Gastroesophageal sphincter (tissue), 4 donors: ENCODE data around the gene OMP. TPM values are rescaled to one million over a fixed set of nuclear protein-coding genes. Genes with fewer than 3 reads are reported as not detected.

ENCODE experiments used
- ATAC-seq: fragments of 150-250 bp; one replicate; pipeline ENCODE4 v1.9.1; 2016; ENCODE audit warnings: mild to moderate bottlenecking, moderate library complexity
- H3K27ac ChIP-seq, 4 donors: fragments of 200-600 bp; sonication (generic) in 3 of 4; 1 replicate in 3 of 4; 2 replicates in 1 of 4; pipeline ENCODE4 v1.5.1; 2016 to 2019
- H3K27me3 ChIP-seq: fragments of 200-600 bp; sonication (generic); one replicate; pipeline ENCODE4 v1.5.1; 2019
- H3K36me3 ChIP-seq, 2 donors: fragments of 200-600 bp; sonication (generic); one replicate each; pipeline ENCODE4 v1.5.1; 2019; ENCODE audit warnings: control low read depth in 1 of 2
- H3K4me1 ChIP-seq, 3 donors: fragments of 200-600 bp; sonication (generic); 1 replicate in 2 of 3; 2 replicates in 1 of 3; pipeline ENCODE4 v1.5.1; 2016 to 2019; ENCODE audit warnings: control low read depth in 2 of 3
- H3K4me3 ChIP-seq, 2 donors: fragments of 200-600 bp; sonication (generic); one replicate each; pipeline ENCODE4 v1.5.1; 2019; ENCODE audit warnings: mild to moderate bottlenecking in 1 of 2, moderate library complexity in 1 of 2
- H3K9me3 ChIP-seq, 3 donors: fragments of 200-600 bp; sonication (generic); one replicate each; pipeline ENCODE4 v1.5.1; 2017 to 2019; ENCODE audit warnings: control low read depth in 2 of 3
- EP300 ChIP-seq: sonication (generic); formaldehyde crosslinking; IDR thresholded peaks from one replicate; pipeline ENCODE4 v1.6.1; 2017; ENCODE audit warnings: antibody characterized with exemption, mild to moderate bottlenecking
- POLR2A ChIP-seq, 2 donors: fragments of 450-650 bp; IDR thresholded peaks; one replicate each; pipeline ENCODE4 v1.6.1; 2017; ENCODE audit warnings: antibody characterized with exemption in 2 of 2, mild to moderate bottlenecking in 2 of 2, moderate library complexity in 1 of 2
- POLR2AphosphoS5 ChIP-seq: sonication (generic); formaldehyde crosslinking; IDR thresholded peaks from one replicate; pipeline ENCODE4 v1.6.1; 2017; ENCODE audit warnings: antibody characterized with exemption
- WGBS, 2 donors: methylation state at CpG; one replicate each; pipeline ENCODE4 v1.1.5; 2018; ENCODE audit warnings: low coverage in 1 of 2; 5-methylcytosine and 5-hydroxymethylcytosine counted together
- total RNA-seq, 4 donors: library from RNA; depleted of rRNA; stranded (reverse); fragments of >200 nt; gene quantifications; one replicate each; pipeline ENCODE4 v1.1.0, GENCODE V29; 2016
- TF ChIP-seq, protein P1 (sequence below), 4 experiments: fragments of 200-600 bp in 2 of 4; fragments of 450-650 bp in 2 of 4; sonication (generic) in 1 of 4; IDR thresholded peaks; one replicate each; pipeline ENCODE4 v1.5.1; 2017 to 2019; ENCODE audit warnings: antibody characterized with exemption in 4 of 4, mild to moderate bottlenecking in 2 of 4, moderate library complexity in 2 of 4

The OMP gene, protein sequence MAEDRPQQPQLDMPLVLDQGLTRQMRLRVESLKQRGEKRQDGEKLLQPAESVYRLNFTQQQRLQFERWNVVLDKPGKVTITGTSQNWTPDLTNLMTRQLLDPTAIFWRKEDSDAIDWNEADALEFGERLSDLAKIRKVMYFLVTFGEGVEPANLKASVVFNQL
- total RNA-seq, result not detected

DNA sequence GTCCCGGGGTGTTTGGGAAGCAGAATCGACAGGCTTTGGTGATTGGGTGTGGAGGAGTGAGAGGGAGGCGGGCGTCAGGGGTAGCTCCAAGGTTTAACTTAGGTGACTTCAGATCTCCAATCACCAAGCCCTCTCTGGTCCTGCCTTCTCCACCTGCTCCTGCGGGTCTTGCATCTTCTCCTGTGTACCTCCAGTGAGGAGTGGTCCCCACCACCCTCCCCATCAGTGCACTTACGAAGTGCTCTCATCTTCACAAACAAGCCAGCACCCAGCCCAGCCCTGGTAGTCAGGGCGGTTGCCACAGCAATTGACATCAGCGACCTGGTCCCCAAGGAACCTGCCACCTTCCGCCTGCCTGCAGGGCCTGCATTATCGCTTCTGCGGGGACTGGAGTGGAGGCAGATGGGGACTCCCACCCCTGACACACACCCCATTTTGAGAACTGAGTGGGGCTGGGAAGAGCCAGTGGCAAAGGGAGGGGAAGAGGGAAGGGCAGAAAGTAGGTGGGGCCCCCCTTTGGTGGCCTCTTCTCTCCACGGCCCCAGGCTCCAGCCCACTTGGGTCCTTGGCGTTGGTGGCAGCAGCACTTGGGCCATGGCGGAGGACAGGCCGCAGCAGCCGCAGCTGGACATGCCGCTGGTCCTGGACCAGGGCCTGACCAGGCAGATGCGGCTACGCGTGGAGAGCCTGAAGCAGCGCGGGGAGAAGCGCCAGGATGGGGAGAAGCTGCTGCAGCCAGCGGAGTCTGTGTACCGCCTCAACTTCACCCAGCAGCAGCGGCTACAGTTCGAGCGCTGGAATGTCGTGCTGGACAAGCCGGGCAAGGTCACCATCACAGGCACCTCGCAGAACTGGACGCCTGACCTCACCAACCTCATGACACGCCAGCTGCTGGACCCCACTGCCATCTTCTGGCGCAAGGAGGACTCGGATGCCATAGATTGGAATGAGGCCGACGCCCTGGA, at the start of gene OMP:
OMP (plus strand) TSS at position 595 of the 965 bp plus-strand sequence; CDS start at position 595, 0 bp downstream.
- no peak within 1 kb of the TSS for H3K4me3 ChIP-seq
- H3K27me3 ChIP-seq, result no peaks in the 10 kb centered on the region
- no peaks in the 10 kb centered on the region for H3K9me3 ChIP-seq
- peaks cover 0 to 14% (median 3%) of the 10 kb centered on the region in 3 donors for H3K4me1 ChIP-seq
- WGBS, 2 donors, result 92 to 100% methylated on average over 1 to 13 of the region's 37 CpGs
- TF ChIP-seq, protein P1, sequence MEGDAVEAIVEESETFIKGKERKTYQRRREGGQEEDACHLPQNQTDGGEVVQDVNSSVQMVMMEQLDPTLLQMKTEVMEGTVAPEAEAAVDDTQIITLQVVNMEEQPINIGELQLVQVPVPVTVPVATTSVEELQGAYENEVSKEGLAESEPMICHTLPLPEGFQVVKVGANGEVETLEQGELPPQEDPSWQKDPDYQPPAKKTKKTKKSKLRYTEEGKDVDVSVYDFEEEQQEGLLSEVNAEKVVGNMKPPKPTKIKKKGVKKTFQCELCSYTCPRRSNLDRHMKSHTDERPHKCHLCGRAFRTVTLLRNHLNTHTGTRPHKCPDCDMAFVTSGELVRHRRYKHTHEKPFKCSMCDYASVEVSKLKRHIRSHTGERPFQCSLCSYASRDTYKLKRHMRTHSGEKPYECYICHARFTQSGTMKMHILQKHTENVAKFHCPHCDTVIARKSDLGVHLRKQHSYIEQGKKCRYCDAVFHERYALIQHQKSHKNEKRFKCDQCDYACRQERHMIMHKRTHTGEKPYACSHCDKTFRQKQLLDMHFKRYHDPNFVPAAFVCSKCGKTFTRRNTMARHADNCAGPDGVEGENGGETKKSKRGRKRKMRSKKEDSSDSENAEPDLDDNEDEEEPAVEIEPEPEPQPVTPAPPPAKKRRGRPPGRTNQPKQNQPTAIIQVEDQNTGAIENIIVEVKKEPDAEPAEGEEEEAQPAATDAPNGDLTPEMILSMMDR (IDR thresholded peaks at IDR 0.05), result no peak
- TF ChIP-seq POLR2A (IDR thresholded peaks at IDR 0.05) (no peak), POLR2AphosphoS5 (no peak), EP300 (no peak)
- ATAC-seq, result no peak
- peaks cover 0 to 14% of the 10 kb centered on the region in 2 donors for H3K36me3 ChIP-seq
- H3K27ac ChIP-seq, result no peak within 1 kb of the TSS

DNA sequence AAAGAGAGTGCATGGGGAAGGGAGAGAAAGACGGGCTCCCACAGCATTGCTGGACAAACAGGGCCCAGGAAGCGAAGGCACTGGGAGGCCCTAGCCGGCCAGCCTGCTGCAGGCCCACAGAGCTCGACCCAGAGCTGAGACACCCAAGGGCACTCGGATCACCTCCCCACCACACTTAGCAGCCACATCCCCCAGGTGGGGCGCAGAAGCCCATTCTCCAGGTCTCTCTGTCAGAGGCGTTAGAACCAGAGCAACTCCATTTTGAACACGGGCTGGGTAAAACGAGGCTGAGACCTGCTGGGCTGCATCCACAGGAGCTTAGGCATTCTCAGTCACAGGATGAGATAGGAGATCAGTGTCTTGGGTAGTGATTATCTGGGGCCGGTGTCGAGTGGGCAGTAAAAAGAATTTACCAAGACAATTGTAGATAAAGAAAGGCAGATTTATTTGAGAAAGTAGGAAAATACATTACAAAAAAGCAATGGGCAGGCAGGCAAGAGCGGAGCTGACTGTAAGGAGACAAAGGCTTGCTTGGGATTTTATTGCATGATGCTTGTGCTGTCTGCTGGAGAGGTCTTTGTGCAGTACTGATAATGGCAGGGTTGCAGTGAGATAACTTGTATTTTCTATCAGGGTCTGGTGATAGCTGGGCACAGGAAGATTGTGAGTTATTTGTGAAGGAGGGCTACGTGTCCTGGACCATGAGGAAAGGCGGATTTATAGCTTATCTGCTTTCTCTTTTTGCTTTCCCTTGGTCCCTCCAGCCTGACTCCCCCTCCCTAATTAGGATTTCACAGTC, 49.2 kb upstream of the OMP start:
- Histone ChIP-seq H3K27ac (no peak overlapping the region), H3K27me3 (peaks cover 9% of the 10 kb centered on the region), H3K36me3 (no peaks in the 10 kb centered on the region), H3K4me3 (no peak overlapping the region), H3K4me1 (no peaks in the 10 kb centered on the region), H3K9me3 (peaks cover 0 to 21% (median 2%) of the 10 kb centered on the region in 3 donors)
- ATAC-seq, result no peak
- TF ChIP-seq POLR2A (IDR thresholded peaks at IDR 0.05) (no peak), EP300 (no peak), POLR2AphosphoS5 (no peak)
- TF ChIP-seq, protein P1 (IDR thresholded peaks at IDR 0.05), result no peak
- 79 to 88% methylated on average over 3 to 5 of the region's 14 CpGs for WGBS, 2 donors

DNA sequence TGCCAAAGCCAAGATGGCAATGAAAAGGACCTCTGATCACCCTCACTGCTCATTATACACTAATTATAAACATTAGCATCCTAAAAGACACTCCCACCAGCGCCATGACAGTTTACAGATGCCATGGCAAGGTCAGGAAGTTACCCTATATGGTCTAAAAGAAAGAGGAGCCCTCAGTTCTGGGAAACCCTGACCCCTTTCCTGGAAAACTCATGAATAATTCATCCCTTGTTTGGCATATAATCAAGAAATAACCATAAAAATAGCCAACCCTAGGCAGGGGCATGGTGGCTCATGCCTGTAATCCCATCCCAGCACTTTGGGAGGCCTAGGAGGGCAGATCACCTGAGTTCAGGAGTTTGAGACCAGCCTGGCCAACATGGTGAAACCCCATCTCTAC, 48.6 kb upstream of the OMP start:
- Histone ChIP-seq H3K36me3 (no peaks in the 10 kb centered on the region), H3K27me3 (peaks cover 9% of the 10 kb centered on the region), H3K9me3 (peaks cover 0 to 21% (median 2%) of the 10 kb centered on the region in 3 donors), H3K27ac (no peak overlapping the region), H3K4me1 (no peaks in the 10 kb centered on the region), H3K4me3 (no peak overlapping the region)
- ATAC-seq, result no peak
- TF ChIP-seq EP300 (no peak), POLR2AphosphoS5 (no peak), POLR2A (IDR thresholded peaks at IDR 0.05) (no peak)
- TF ChIP-seq, protein P1 (IDR thresholded peaks at IDR 0.05), result no peak
- 40% methylated on average over 1 of the region's 1 CpG; no CpG with 5 or more reads in 1 of the 2 donors for WGBS, 2 donors

DNA sequence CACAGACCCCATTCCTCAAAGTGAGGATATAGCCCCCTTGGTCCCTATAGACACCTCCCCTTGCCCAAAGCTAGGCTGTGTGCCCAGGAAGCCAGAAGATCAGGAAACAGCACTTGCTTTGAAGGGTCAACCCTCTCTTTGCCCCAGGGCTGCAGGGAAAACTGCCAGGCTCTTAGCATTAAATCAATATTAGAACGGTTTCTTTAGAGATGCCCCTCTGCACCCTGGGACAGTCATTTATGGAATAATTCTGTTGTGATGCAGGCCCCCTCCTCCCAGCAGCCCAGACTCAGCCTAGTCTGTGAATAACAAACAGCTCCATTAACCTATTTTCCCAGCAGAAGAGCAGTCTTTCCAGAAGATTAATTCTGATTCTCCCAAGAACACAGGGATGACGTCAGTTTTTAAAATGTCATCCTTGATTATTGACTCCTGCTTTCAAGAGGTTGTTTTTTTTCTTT, 47.5 kb upstream of the OMP start:
- no peak overlapping the region for H3K27ac ChIP-seq
- peaks cover 9% of the 10 kb centered on the region for H3K27me3 ChIP-seq
- peaks cover 0 to 21% (median 2%) of the 10 kb centered on the region in 3 donors for H3K9me3 ChIP-seq
- H3K36me3 ChIP-seq, result no peaks in the 10 kb centered on the region
- WGBS, 2 donors, result 50 to 74% methylated on average over 1 to 2 of the region's 2 CpGs
- no peaks in the 10 kb centered on the region for H3K4me1 ChIP-seq
- TF ChIP-seq POLR2A (IDR thresholded peaks at IDR 0.05), result no peak
- no peak for TF ChIP-seq EP300
- no peak for TF ChIP-seq POLR2AphosphoS5
- TF ChIP-seq, protein P1 (IDR thresholded peaks at IDR 0.05), result no peak
- ATAC-seq, result no peak
- no peak overlapping the region for H3K4me3 ChIP-seq
